Uterus (tissue), 2 donors: ENCODE results near the gene KIF26B.

Source experiments
- POLR2A ChIP-seq, 2 donors: fragments of 450-650 bp; IDR thresholded peaks; one replicate each; pipeline ENCODE4 v1.6.1; 2016; ENCODE audit warnings: antibody characterized with exemption in 2 of 2, mild to moderate bottlenecking in 1 of 2, moderate library complexity in 1 of 2
- TF ChIP-seq, protein P1 (sequence below), 4 experiments: fragments of 200-600 bp in 2 of 4; fragments of 450-650 bp in 2 of 4; sonication (generic) in 2 of 4; IDR thresholded peaks; one replicate each; pipeline ENCODE4 v1.5.1; 2016 to 2019; ENCODE audit warnings: antibody characterized with exemption in 4 of 4, mild to moderate bottlenecking in 2 of 4, moderate library complexity in 1 of 4

DNA sequence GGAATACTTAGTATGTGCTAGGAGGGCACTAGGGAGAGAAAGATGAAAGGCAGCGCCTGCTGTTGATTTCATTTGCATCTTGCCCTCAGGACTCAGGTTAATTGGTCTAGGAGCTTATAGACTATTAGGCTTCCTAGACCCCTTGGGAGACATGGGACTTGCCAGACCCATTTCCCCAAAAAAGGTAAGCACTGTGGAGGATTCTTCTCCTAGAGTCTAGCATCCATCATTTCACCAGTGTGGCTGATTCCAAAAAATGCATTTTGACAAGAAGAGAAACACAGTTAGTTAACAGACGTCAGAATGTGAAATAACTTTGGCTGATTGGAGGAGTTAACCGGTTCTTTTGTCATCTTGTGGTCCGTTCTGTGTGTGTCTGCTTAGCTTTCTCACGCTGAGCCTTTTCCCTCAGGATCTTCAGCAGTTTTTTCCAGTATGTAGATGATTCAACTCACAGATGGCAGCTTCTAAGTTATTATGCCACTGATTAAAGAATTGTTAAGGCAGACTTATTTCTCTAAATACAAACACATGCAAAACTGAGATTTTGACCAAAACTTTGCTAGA lies 108.8 kb downstream of the KIF26B start:
- no peak for TF ChIP-seq POLR2A (IDR thresholded peaks at IDR 0.05)
- TF ChIP-seq, protein P1, sequence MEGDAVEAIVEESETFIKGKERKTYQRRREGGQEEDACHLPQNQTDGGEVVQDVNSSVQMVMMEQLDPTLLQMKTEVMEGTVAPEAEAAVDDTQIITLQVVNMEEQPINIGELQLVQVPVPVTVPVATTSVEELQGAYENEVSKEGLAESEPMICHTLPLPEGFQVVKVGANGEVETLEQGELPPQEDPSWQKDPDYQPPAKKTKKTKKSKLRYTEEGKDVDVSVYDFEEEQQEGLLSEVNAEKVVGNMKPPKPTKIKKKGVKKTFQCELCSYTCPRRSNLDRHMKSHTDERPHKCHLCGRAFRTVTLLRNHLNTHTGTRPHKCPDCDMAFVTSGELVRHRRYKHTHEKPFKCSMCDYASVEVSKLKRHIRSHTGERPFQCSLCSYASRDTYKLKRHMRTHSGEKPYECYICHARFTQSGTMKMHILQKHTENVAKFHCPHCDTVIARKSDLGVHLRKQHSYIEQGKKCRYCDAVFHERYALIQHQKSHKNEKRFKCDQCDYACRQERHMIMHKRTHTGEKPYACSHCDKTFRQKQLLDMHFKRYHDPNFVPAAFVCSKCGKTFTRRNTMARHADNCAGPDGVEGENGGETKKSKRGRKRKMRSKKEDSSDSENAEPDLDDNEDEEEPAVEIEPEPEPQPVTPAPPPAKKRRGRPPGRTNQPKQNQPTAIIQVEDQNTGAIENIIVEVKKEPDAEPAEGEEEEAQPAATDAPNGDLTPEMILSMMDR (IDR thresholded peaks at IDR 0.05): no peak
